Measurements from ENCODE around the gene TSHZ2. TPM values are rescaled to one million over a fixed set of nuclear protein-coding genes. Genes with fewer than 3 reads are reported as not detected.

Gene TSHZ2
- total and polyA plus RNA-seq, 2 donors (not counting 3 experiments of a cell fraction or from before 2014, with no cell fraction given): not detected

DNA sequence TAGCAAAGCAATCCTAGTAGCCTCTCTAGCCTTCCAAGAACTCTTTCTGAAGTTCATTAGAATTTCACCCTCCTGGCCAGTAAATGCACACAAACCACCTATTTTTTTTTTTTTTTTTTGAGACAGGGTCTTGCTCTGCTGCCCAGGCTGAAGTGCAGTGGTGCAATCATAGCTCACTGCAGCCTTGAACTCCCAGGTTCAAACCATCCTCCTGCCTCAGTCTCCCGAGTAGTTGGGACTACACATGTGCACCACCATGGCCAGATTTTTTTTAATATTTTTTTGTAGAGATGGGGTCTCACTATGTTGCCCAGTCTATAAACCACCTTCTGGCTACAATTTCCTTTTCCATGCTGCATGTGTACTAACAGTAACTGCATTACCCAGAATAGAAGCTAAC lies 320.2 kb downstream of the TSHZ2 start:
- FAIRE-seq: no peak
- no peak overlapping the region for H3K27ac ChIP-seq (ENCODE audit: insufficient read depth, low read depth, low read length)
- H3K9me3 ChIP-seq (replicated peaks; ENCODE audit: control insufficient read depth, insufficient read depth, low read length): no peaks in the 10 kb centered on the region
- no peak overlapping the region for H3K4me2 ChIP-seq (ENCODE audit: insufficient read depth, low read length)
- DNase-seq (ENCODE audit: low read depth, low spot score): no peak
- TF ChIP-seq GATA2 (IDR thresholded peaks at IDR 0.05; ENCODE audit: insufficient read depth, insufficient read length, low read depth, low read length) (no peak), FOS (IDR thresholded peaks at IDR 0.05; ENCODE audit: borderline replicate concordance, insufficient read depth, low read length) (no peak), EZH2 (IDR thresholded peaks at IDR 0.05; ENCODE audit: borderline replicate concordance, low read depth, low read length, severe bottlenecking) (no peak), MAX (IDR thresholded peaks at IDR 0.05; ENCODE audit: insufficient read depth, insufficient read length) (no peak), CTCF (IDR thresholded peaks at IDR 0.05; ENCODE audit: extremely low read depth in 1 of 2, insufficient read depth in 1 of 2, low read depth in 1 of 2, low read length in 2 of 2) (no peak), MYC (IDR thresholded peaks at IDR 0.05; ENCODE audit: low read depth, low read length) (no peak), POLR2A (IDR thresholded peaks at IDR 0.05; ENCODE audit: low read depth, low read length) (no peak)
- POLR2A ChIA-PET: no interaction called here
- H3K36me3 ChIP-seq (ENCODE audit: control insufficient read depth in 2 of 2, extremely low read depth in 1 of 2, insufficient read depth in 2 of 2, low read length in 2 of 2): no peaks in the 10 kb centered on the region
- dilution Hi-C loops (cut with MboI; ENCODE audit: extremely low pct_ligation_motif_present, low sequenced_read_pairs) (no loop called here), intact Hi-C loops (cut with micrococcal nuclease) (no loop called here)
- no peak overlapping the region for H3K4me3 ChIP-seq (replicated peaks in 1 of 3; ENCODE audit: insufficient read depth in 1 of 3, low read depth in 1 of 3, low read length in 3 of 3)
- BruUV-seq (replicated peaks): no TSS peak
- H4K20me1 ChIP-seq (replicated peaks; ENCODE audit: control insufficient read depth, extremely low read depth, insufficient read depth, low read length): no peaks in the 10 kb centered on the region
- H3K79me2 ChIP-seq (ENCODE audit: control insufficient read depth, insufficient read depth, low read length): no peaks in the 10 kb centered on the region
- no peak overlapping the region for H3K9ac ChIP-seq (replicated peaks; ENCODE audit: extremely low read depth, insufficient read depth, low read length)
- no peak overlapping the region for H2AFZ ChIP-seq (ENCODE audit: low read depth, low read length)
- H3K9me1 ChIP-seq (replicated peaks; ENCODE audit: control insufficient read depth, extremely low read depth, insufficient read depth, low read length): no peaks in the 10 kb centered on the region
- no peaks in the 10 kb centered on the region for H3K27me3 ChIP-seq (ENCODE audit: control insufficient read depth in 2 of 2, insufficient read depth in 2 of 2, low read length in 2 of 2)
- CTCF ChIA-PET: no interaction called here
- H3K4me1 ChIP-seq (ENCODE audit: control insufficient read depth, extremely low read depth, insufficient read depth, low read length): no peaks in the 10 kb centered on the region
